ENCODE measurements around the gene GPC5.

Gene GPC5

GRCh38 chr13:91592056-91593014, 193.9 kb downstream of the GPC5 start:
- no peak for DNase-seq (ENCODE audit: low read depth in 2 of 2)

GRCh38 chr13:91593456-91593855, 195.0 kb downstream of the GPC5 start:
- no peak for DNase-seq (ENCODE audit: low read depth in 2 of 2)

GRCh38 chr13:91594061-91594460, 195.6 kb downstream of the GPC5 start:
- DNase-seq (ENCODE audit: low read depth in 2 of 2) = no peak

GRCh38 chr13:91595677-91596076, 197.3 kb downstream of the GPC5 start:
- DNase-seq (ENCODE audit: low read depth in 2 of 2) = no peak

GRCh38 chr13:91596842-91597241, 198.4 kb downstream of the GPC5 start:
- DNase-seq (ENCODE audit: low read depth in 2 of 2) = no peak

- DNase-seq (ENCODE audit: low read depth in 2 of 2) = no peak
Measured at GRCh38 chr13:91598655-91599054, 200.2 kb downstream of the GPC5 start.

GRCh38 chr13:91601273-91601672, 202.9 kb downstream of the GPC5 start:
- DNase-seq (ENCODE audit: low read depth in 2 of 2) = no peak

GRCh38 chr13:91601807-91602206, 203.4 kb downstream of the GPC5 start:
- DNase-seq (ENCODE audit: low read depth in 2 of 2) = no peak

GRCh38 chr13:91609353-91609752, 210.9 kb downstream of the GPC5 start:
- no peak for DNase-seq (ENCODE audit: low read depth in 2 of 2)

- DNase-seq (ENCODE audit: low read depth in 2 of 2) = no peak
Measured at GRCh38 chr13:91618315-91618714, 219.9 kb downstream of the GPC5 start.

GRCh38 chr13:91620670-91621141, 222.3 kb downstream of the GPC5 start:
- DNase-seq (ENCODE audit: low read depth in 2 of 2) = no peak

GRCh38 chr13:91621161-91621560, 222.7 kb downstream of the GPC5 start:
- DNase-seq (ENCODE audit: low read depth in 2 of 2) = no peak

GRCh38 chr13:91621963-91622362, 223.5 kb downstream of the GPC5 start:
- no peak for DNase-seq (ENCODE audit: low read depth in 2 of 2)

GRCh38 chr13:91622778-91623550, 224.5 kb downstream of the GPC5 start:
- no peak for DNase-seq (ENCODE audit: low read depth in 2 of 2)

- DNase-seq (ENCODE audit: low read depth in 2 of 2) = no peak
Measured at GRCh38 chr13:91627952-91628739, 229.7 kb downstream of the GPC5 start.

- DNase-seq (ENCODE audit: low read depth in 2 of 2) = no peak
Measured at GRCh38 chr13:91630946-91631345, 232.5 kb downstream of the GPC5 start.

- DNase-seq (ENCODE audit: low read depth in 2 of 2) = no peak
Measured at GRCh38 chr13:91632086-91632485, 233.7 kb downstream of the GPC5 start.

GRCh38 chr13:91639330-91639729, 240.9 kb downstream of the GPC5 start:
- DNase-seq (ENCODE audit: low read depth in 2 of 2) = no peak

- no peak for DNase-seq (ENCODE audit: low read depth in 2 of 2)
Measured at GRCh38 chr13:91643394-91643793, 245.0 kb downstream of the GPC5 start.

GRCh38 chr13:91644806-91645205, 246.4 kb downstream of the GPC5 start:
- DNase-seq (ENCODE audit: low read depth in 2 of 2) = no peak

GRCh38 chr13:91647361-91647990, 249.1 kb downstream of the GPC5 start:
- DNase-seq (ENCODE audit: low read depth in 2 of 2) = no peak
